ENCODE measurements around the gene SNX30. TPM values are rescaled to one million over a fixed set of nuclear protein-coding genes. Genes with fewer than 3 reads are reported as not detected.
"Not testable (repeated sequence)": the region's sequence is repeated elsewhere in the genome, so short reads cannot be mapped to it uniquely, and the experiment has no call there.

The SNX30 gene
- 10.2 TPM for polyA plus RNA-seq (ENCODE audit: insufficient read length)

DNA sequence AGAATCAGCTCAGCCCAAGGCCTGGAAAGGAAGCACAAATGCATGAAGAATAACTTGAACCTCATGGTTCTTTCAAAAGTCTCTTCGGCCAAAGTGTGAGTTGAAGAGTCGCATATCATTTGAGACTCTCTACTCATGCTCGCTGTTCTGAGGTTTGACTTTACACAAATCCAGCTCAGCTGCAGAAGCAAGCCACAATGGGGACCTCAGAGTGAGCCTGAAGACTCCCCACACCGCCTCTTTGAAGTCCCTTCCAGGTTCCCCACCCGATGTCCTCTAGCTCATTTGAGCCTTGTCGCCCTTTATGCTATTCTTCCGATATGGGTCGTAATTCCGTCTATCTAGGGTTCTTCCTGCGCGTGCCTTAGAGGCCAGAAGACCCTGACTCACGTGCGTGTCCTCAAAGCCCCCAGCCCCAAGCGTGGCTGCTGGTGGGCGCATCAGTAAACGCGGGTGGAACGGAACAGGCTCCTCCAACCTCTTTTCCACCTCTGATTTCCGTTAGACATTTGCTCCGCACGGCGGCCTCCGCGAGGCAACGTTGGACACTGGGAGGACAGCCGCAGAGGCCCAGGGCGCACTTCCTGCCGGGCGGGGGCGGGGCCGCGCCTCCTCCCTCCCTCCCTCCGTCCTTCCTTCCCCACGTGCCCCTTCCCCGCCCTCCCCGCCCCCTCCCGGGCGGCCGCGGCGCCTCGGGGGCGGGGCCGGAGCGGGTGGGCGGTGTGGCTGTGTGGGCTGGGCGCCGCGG is at the start of gene SNX30:
Gene SNX30 (plus strand): TSS at position 745 of the 748 bp plus-strand sequence. CDS start 242 bp downstream, outside the sequence.
- DNase-seq, result peak; percentile 94

- DNase-seq, result no peak
Observed at GRCh38 chr9:112703304-112703703, 47.3 kb upstream of the SNX30 start.

DNA sequence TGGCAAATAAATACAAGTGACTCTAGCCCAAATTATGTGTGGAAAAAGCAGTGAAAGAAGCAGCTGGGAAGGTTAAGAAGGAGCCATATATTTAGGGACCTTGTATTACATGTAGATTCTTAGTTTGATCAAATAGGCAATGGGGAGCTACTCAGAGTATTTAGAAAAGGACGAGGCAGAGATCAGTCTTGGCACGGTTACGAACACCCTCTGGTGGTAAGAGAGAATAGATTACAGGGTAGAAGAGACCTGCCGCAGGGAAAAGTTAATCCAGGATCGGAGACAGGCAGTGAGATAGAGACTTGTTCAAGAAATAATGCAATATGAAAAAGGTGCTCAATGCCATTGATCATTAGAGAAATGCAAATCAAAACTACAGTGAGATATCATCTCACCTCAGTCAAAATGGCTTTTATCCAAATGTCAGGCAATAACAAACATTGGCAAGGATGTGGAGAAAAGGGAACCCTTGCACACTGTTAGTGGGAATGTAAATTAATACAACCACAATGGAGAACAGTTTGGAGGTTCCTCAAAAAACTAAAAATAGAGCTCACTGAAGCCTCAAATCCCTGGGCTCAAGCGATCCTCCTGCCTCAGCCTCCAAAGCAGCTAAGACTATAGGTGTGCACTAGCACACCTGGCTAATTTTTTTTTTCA is 44.7 kb upstream of the SNX30 start:
- no peak for DNase-seq

- DNase-seq, result no peak
Observed at GRCh38 chr9:112711050-112711689, 39.4 kb upstream of the SNX30 start.

DNA sequence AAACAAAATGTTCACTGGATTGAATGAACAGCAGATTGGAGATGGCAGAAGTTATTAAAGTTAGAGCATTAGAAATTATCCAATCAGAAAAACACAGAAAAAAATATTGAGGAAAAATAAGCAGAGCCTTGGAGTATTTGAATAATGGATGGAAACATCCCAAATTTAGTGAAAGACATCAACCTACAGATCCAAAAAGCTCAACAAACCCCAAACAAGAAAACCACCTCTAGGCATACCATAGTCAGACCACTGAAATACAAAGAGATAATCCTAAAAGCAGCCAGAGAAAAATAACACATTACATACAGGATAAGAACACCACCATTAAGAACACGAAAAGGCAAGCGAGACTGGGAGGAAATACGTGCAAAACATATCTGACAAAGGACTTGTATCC is 37.9 kb upstream of the SNX30 start:
- DNase-seq, result no peak

DNA sequence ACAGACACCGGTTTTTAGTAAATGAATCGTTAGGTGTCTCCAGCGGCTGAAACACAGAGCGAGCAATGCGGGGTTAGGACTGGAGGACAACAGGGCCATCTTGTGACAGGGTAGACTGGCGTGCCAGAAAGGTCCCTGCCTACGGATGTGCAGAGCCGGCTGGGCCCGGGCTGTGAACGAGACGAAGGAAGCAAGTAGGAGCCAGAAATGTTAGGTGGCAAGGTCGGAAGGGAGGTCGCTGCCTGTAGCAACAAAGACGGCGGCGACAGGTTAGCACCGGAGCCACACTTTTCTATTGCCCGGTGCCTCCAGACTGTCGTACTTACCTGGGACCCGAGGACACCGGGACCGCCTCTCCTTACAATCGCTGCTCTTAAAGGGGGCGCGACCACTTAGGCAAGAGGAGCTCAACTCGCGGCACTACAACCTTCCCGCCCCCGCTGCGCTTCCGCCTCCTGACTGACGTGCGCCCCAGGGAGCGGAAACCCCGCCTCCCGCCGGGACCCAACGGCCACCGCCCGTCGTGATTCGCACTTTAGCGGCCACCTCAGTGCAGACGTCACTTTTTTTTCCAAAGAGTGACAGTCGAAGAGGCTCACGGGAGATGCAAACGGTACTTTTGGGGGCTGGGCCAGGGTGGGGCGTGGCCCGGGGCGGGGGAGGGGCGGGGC is 32.8 kb upstream of the SNX30 start, which contains the start of gene INIP:
Gene INIP (minus strand): TSS at position 457 of the 671 bp plus-strand sequence. CDS start 1,632 bp downstream, outside the sequence.
- DNase-seq, result peak; percentile 96

GRCh38 chr9:112719241-112719691 is 31.3 kb upstream of the SNX30 start:
- DNase-seq, result peak; percentile 12

DNA sequence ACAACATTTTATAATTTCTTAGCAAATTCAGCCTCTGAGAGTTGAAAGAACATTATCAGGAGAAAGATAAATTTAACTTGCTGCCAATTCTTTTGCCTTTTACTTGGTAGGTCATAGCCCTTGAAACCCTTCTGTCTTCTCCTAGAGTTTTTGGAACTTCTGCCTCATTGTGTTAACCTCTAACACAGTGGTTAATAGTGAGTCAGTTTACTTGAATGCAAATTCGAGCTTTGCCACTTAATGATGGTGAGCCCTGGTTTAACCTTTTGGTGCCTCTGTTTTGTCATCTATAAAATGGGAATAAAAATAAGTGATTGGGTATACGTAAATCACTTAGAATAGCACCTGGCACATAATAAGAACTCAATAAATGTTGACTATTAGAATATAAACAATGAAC is 30.9 kb upstream of the SNX30 start:
- DNase-seq, result no peak

DNA sequence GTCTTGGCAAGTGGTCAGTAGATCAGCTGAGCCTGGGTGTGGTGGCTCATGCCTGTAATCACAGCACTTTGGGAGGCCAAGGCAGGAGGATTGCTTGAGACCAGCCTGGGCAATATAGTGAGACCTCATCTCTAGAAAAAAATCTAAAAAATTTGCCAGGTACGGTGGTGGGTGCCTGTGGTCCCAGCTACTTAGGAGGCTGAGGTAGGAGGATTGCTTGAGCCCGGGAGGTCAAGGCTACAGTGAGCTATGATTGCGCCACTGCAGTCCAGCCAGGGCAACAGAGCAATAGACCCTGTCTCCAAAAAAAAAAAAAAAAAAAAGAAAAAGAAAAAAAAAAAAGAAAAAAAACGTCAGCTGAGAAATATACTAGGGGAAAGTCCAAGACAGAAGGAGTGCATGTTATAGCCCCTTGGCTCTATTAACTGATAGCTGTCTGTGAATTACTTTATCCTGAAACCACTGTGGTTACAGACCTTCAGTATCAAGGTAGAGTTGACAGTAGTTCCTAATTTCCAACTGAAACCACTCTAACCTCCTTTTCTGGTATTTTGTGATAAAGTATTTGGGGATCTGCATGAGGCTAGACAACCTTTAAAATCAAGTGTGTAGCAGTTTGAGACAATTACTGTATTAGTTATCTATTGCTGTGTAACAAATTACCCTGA is 30.3 kb upstream of the SNX30 start:
- DNase-seq, result no peak

DNA sequence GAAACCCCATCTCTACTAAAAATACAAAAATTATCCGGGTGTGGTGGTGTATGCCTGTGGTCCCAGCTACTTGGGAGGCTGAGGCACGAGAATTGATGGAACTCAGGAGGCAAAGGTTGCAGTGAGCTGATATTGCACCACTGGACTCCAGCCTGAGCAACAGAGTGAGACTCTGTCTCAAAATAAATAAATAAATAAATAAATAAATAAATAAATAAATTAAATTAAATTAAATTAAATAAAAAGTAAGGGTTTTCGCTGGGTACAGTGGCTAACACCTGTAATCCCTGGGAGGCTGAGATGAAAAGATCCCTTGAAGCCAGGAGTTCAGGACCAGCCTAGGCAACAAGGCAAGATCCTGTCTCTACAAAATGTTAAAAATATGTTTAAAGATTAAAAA is 27.8 kb upstream of the SNX30 start:
- DNase-seq, result not testable (repeated sequence)

DNA sequence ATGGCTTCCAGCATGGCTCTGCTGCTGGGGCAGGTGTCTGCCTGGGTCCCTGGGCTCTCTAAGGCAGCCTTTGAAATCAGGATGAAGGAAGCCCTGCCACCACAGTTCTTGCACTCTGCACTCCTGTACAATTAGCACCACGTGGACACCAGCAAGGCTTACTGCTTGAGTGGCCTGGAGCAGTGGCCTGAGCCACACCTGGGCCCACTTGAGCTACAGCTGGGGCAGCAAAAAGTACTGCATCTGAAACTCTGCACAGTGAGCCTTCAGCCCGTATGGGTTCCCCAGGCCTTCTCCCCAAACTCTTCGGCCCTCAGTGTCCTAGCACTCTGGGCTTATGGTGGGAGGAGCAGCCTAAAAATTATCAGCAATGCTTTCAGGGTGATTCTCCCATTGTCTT is 24.6 kb upstream of the SNX30 start:
- DNase-seq, result no peak

- DNase-seq, result no peak
Observed at GRCh38 chr9:112726428-112726827, 24.1 kb upstream of the SNX30 start.

DNA sequence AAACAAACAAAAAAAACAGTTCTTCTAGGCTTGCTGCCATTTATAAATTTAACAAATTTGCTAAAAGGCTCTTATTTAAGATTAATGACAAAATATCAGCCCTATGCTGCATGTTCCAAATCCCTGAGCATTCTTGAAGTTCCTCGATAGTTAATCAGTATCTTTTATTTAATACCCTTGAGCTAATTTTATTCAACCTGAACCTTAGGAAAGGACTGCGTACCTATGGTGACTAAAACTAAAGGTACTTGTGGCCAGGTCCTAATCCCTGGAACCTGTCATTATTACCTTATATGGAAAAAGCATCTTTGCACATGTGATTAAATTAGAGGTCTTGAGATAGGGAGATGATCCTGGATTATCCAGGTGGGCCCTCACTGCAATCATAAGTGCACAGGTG is 22.2 kb upstream of the SNX30 start:
- no peak for DNase-seq

GRCh38 chr9:112731971-112732370 is 18.6 kb upstream of the SNX30 start:
- DNase-seq, result no peak

DNA sequence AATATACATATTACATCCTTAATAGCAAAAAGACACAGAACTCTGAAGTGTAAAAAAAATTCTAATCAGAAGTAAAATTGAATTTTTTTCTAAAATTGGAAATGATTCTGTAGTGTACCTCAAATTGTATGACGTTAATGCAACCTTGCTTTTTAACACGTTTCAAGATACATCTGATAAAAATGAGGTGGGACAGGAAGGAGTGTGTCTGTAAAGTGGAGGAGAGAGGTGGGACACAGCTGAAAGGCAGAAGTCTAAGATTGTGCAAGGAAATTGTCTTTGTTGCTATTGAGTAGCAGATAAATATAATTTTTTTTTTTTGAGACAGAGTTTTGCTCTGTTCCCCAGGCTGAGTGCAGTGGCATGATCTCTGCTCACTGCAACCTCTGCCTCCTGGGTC is 15.7 kb upstream of the SNX30 start:
- no peak for DNase-seq

- no peak for DNase-seq
Observed at GRCh38 chr9:112743216-112743836, 7.2 kb upstream of the SNX30 start.

GRCh38 chr9:112744177-112744576 is 6.4 kb upstream of the SNX30 start:
- no peak for DNase-seq

- no peak for DNase-seq
Observed at GRCh38 chr9:112747094-112747493, 3.5 kb upstream of the SNX30 start.

- DNase-seq, result no peak
Observed at GRCh38 chr9:112750764-112751055, 150 bp downstream of the SNX30 start.

GRCh38 chr9:112751056-112751795 is 666 bp downstream of the SNX30 start:
- DNase-seq, result peak; percentile 47

All from hindlimb muscle (tissue), 1 donor.